IPS-18c (cell line): ENCODE results near the gene SYT3.

Experiments used
- H3K4me3 ChIP-seq: 2 replicates; pipeline ENCODE4 v1.7.0; 2013; ENCODE audit warnings: low read depth, mild to moderate bottlenecking, low read length, moderate library complexity; ENCODE audit not compliant: insufficient read depth
- H3K9me3 ChIP-seq: one replicate; pipeline ENCODE4 v1.6.1; 2013; ENCODE audit warnings: mild to moderate bottlenecking, low read length, moderate library complexity; ENCODE audit not compliant: control insufficient read depth, insufficient read depth

Gene SYT3

GRCh38 chr19:50639121-50640112 is at the start of gene SYT3:
SYT3 (minus strand) TSS chr19:50639881; CDS start chr19:50637411, 2,470 bp downstream.
- H3K4me3 ChIP-seq: peak within 1 kb of the TSS; percentile 72
- no peaks in the 10 kb centered on the region for H3K9me3 ChIP-seq

DNA sequence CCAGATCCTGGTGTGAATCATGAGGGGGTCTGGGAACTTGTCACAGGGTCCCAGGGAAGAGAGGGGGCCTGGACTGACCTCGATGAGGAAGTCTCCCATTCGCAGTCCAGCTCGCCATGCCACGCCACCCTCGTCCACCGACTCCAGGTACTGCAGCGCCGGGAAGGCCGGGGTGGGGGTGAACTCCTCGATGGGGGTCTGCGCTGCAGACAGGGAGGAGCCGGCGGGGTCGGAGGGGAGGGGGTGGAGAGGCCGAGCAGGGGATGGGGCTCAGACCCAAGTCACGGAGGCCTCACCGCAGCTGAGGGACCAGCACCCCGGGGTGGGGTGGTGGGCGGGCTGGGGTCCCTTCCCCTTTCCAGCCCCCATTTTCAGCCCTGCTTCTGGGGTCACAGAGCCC is 49.1 kb upstream of the SYT3 start:
- H3K4me3 ChIP-seq: no peak overlapping the region
- peaks cover 3% of the 10 kb centered on the region for H3K9me3 ChIP-seq

DNA sequence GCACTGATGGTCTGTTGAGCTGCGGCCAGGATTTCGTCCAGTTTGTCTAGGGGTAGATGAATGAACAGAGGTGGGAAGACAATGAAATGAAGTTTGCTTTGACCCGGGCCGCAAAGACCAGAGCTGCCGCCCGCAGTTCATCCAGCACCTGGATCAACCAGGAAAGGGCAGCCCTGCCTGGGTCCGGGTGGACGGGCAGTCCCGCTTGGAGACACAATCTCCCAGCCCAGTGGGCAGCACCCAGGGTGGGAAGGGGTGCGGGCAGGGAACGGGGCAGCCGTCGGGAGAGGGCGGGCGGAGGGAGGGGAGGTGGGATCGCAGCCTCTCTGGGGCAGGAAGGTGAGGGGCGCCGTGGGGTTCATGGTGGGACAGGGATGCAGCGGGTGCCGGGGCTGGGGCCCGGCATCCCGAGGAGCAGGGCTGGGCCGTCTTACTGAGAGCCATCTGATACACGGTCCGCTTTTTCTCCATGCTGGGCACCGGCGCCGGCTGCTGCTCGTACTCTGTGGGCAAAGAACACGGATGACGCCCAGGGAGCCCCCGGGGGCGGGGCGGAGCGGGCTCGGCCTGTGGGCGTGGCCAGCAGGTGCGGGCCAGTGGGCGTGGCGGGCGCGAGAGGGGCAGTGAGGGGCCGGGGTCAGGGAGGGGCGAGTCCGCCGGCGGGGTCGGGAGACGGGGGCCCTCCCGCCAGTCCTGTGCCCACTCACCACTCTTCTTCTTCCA is 46.8 kb upstream of the SYT3 start:
- Histone ChIP-seq H3K9me3 (peaks cover 4% of the 10 kb centered on the region), H3K4me3 (peak overlapping the region; percentile 36)

DNA sequence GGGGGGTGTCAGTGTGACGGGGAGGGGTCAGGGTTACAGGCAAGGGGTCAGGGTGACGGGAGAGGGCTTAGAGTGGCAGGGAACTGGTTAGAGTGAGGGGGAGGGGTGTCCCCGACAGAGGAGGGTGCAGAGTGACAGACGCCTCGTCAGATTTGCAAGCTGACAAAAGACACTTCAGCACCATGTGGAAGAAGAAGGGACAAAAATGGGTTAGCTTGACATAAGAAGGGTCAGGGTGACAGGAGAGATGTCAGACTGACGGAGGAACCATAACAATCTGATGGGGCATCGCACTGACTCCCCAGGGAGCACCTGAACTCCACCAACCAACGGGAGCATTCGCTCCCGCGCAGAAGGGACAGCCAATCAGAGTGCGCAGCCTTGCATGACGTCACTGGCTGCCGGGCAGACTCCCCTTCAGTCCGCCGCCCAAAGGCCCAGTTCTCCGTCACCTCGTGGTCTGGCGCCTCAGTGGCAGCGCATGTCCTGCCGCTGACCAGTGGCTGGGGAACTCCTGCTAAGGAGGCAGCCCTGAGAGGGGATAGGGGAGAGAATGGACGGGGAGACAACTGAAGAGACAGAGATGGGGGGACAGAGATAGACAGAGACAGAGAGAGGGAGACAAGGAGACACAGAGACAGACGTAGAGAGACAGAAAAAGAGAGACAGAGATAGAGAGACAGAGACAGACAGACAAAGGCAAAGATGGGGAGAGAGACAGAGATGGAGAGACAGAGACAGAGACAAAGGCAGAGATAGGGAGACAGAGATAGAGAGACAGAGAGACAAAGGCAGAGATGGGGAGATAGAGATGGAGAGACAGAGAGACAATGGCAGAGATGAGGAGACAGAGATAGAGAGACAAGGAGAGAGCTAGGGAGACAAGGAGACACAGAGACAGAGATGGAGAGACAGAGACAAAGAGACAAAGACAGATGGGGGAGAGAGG is 39.8 kb upstream of the SYT3 start:
- Histone ChIP-seq H3K9me3 (peaks cover 4% of the 10 kb centered on the region), H3K4me3 (no peak overlapping the region)

DNA sequence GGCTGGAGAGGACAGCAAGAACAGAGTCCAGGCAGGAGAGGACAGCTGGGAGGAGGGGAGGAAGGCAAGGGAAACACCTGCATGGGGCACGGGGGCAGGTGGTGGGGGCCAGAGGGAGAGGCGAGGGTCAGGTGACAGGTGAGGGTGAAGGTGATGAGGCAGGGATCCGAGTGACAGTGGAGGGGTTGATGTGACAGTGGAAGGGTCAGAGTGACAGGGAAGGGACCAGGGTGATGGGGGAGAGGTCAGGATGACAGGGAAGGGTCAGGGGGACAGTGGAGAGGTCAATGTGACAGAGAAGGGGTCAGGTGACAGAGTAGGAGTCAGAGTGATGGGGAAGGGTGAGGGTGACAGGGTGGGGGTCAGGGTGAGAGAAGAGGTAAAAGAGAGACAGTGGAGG is 38.6 kb upstream of the SYT3 start:
- Histone ChIP-seq H3K4me3 (no peak overlapping the region), H3K9me3 (no peaks in the 10 kb centered on the region)

- Histone ChIP-seq H3K4me3 (no peak overlapping the region), H3K9me3 (no peaks in the 10 kb centered on the region)
Observed at GRCh38 chr19:50677636-50678035, 38.0 kb upstream of the SYT3 start.

GRCh38 chr19:50676625-50677197 is 37.0 kb upstream of the SYT3 start:
- H3K4me3 ChIP-seq: no peak overlapping the region
- H3K9me3 ChIP-seq: no peaks in the 10 kb centered on the region

GRCh38 chr19:50673118-50673517 is 33.4 kb upstream of the SYT3 start:
- H3K4me3 ChIP-seq: no peak overlapping the region
- no peaks in the 10 kb centered on the region for H3K9me3 ChIP-seq

GRCh38 chr19:50670102-50670380 is 30.4 kb upstream of the SYT3 start:
- Histone ChIP-seq H3K4me3 (no peak overlapping the region), H3K9me3 (no peaks in the 10 kb centered on the region)

GRCh38 chr19:50669302-50670101 is 29.8 kb upstream of the SYT3 start:
- Histone ChIP-seq H3K9me3 (no peaks in the 10 kb centered on the region), H3K4me3 (no peak overlapping the region)

GRCh38 chr19:50668879-50669278 is 29.2 kb upstream of the SYT3 start:
- Histone ChIP-seq H3K4me3 (no peak overlapping the region), H3K9me3 (no peaks in the 10 kb centered on the region)

DNA sequence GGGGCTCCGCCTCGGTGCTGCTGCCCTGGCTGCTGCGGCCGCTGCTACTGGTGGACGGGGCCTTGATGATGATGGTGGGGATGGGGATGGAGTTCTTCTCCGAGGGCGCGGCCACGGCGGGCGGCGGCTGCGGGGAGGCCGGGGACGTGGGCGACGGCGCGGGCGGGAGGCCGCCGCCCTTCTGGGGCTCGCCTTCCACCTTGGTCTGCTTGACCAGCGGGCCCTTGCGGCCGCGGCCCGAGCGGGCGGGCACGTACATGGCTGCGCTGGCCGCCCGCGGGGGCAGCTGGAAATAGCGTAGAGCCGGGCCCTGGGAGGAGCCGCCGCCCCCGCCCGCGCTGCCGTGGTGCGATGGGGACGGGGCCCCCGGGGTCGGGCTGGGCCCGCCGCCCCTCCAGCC is 28.7 kb upstream of the SYT3 start:
- Histone ChIP-seq H3K4me3 (no peak overlapping the region; the same call in 1 of the 2 replicates), H3K9me3 (no peaks in the 10 kb centered on the region)

DNA sequence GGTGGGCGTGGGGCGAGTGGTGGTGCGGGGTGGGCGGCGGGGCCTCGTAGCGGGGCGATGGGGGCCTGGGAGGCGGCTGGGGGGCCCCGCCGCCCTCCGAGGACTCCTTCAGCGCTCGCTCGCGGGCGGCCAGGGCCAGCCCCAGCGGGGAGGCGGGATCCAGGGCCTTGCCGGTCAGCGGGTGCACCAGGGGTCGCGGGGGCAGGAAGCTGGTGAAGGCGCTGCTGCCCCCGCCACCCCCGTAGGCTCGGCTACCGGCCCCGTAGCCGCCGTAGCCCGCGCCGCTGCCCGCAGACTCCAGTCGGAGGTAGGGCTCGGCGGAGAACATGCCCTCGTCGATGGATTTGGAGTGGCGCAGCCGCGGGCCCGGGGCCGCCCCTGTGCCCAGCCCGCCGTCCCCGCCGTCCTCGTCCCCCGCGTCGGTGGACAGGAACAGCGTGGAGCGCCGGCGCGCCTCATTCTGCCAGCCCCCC is 28.1 kb upstream of the SYT3 start:
- Histone ChIP-seq H3K4me3 (peak overlapping the region; percentile 46), H3K9me3 (no peaks in the 10 kb centered on the region)

DNA sequence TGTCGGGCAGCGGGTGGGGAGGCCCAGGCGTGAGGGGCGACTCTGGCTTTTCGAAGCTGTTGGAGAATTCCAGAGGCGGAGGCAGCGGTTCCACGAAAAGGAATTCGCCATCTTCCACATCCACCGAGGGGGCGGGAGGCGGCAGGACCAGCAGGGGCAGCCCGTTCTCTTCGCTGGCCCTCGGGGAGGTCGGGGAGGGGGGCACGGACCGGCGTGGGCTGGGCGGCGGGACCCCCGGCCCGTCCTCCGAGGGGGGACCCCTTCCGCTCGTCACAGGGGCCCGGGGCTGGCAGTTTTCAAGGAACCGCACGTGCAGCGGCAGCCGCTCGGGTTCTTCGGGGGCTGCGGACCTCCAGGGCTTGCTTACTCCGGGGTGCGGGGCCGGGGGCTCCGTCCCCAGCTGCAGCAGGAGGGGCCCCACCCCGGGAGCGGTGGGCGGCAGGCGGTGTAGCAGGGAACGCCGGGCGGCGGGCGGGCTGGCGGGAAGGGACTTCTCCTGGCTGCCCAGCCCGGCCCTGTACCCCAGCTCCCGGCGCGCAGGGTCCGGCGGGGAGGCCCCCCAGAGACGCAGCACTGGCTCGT is 27.6 kb upstream of the SYT3 start:
- no peaks in the 10 kb centered on the region for H3K9me3 ChIP-seq
- peak overlapping the region; percentile 46; the same call in 1 of the 2 replicates for H3K4me3 ChIP-seq

GRCh38 chr19:50666346-50667176 is 26.9 kb upstream of the SYT3 start:
- Histone ChIP-seq H3K9me3 (no peaks in the 10 kb centered on the region), H3K4me3 (no peak overlapping the region)
